KMS-11 (cell line): ENCODE measurements around the gene GABRA5.

ENCODE experiments used
- H2AFZ ChIP-seq: fragments of 200-600 bp; sonication (generic); 2 replicates; pipeline ENCODE4 v1.6.1; 2016; ENCODE audit warnings: antibody characterized with exemption, mixed run types, low read depth
- H3K27ac ChIP-seq: fragments of 200-600 bp; sonication (generic); 2 replicates; pipeline ENCODE4 v1.6.1; 2016; ENCODE audit warnings: mild to moderate bottlenecking, mixed run types
- H3K27me3 ChIP-seq: fragments of 200-600 bp; sonication (generic); 2 replicates; pipeline ENCODE4 v1.6.1; 2017; ENCODE audit warnings: mild to moderate bottlenecking, low read depth, mixed run types, moderate library complexity; ENCODE audit not compliant: insufficient read depth
- H3K36me3 ChIP-seq: fragments of 200-600 bp; sonication (generic); 2 replicates; pipeline ENCODE4 v1.6.1; 2017; ENCODE audit warnings: mild to moderate bottlenecking, mixed run types; ENCODE audit not compliant: insufficient read depth
- H3K4me1 ChIP-seq: fragments of 200-600 bp; sonication (generic); 2 replicates; pipeline ENCODE4 v1.6.1; 2016; ENCODE audit warnings: mild to moderate bottlenecking, low read depth, mixed run types; ENCODE audit not compliant: poor library complexity, severe bottlenecking
- H3K4me2 ChIP-seq: fragments of 200-600 bp; sonication (generic); 2 replicates; pipeline ENCODE4 v1.7.0; 2016; ENCODE audit warnings: mild to moderate bottlenecking, mixed run types
- H3K4me3 ChIP-seq: fragments of 200-600 bp; sonication (generic); IDR thresholded peaks from 2 replicates; pipeline ENCODE4 v1.6.1; 2017; ENCODE audit warnings: low read depth, low read length, mixed read lengths; ENCODE audit not compliant: insufficient read depth
- H3K79me2 ChIP-seq: fragments of 200-600 bp; sonication (generic); 2 replicates; pipeline ENCODE4 v1.6.1; 2016; ENCODE audit warnings: low read depth, mixed run types; ENCODE audit not compliant: insufficient read depth
- H3K9ac ChIP-seq: fragments of 200-600 bp; sonication (generic); 2 replicates; pipeline ENCODE4 v1.6.1; 2016; ENCODE audit warnings: mild to moderate bottlenecking, mixed run types
- H4K20me1 ChIP-seq: fragments of 200-600 bp; sonication (generic); 2 replicates; pipeline ENCODE4 v1.6.1; 2016; ENCODE audit warnings: mild to moderate bottlenecking, mixed run types; ENCODE audit not compliant: insufficient read depth
- CTCF ChIP-seq: fragments of 200-600 bp; sonication (generic); conservative IDR thresholded peaks from 2 replicates; pipeline ENCODE4 v1.6.1; 2017; ENCODE audit warnings: low read depth, mild to moderate bottlenecking, antibody characterized with exemption, low read length, moderate library complexity, mixed read lengths

The GABRA5 gene

GRCh38 chr15:26877831-26878230, 11.0 kb downstream of the GABRA5 start:
- no peak overlapping the region for H3K4me3 ChIP-seq
- no peak for TF ChIP-seq CTCF
- no peak overlapping the region for H3K9ac ChIP-seq
- H3K27me3 ChIP-seq = no peaks in the 10 kb centered on the region
- no peaks in the 10 kb centered on the region for H3K4me1 ChIP-seq
- no peak overlapping the region for H2AFZ ChIP-seq
- H3K27ac ChIP-seq = no peak overlapping the region
- H3K79me2 ChIP-seq = no peaks in the 10 kb centered on the region
- no peaks in the 10 kb centered on the region for H3K36me3 ChIP-seq
- H4K20me1 ChIP-seq = no peaks in the 10 kb centered on the region
- no peak overlapping the region for H3K4me2 ChIP-seq

GRCh38 chr15:26879706-26880105, 12.8 kb downstream of the GABRA5 start:
- H3K4me1 ChIP-seq = no peaks in the 10 kb centered on the region
- H3K36me3 ChIP-seq = no peaks in the 10 kb centered on the region
- H3K79me2 ChIP-seq = no peaks in the 10 kb centered on the region
- H3K4me2 ChIP-seq = no peak overlapping the region
- H4K20me1 ChIP-seq = no peaks in the 10 kb centered on the region
- H3K27me3 ChIP-seq = no peaks in the 10 kb centered on the region
- H3K4me3 ChIP-seq = no peak overlapping the region
- no peak overlapping the region for H3K9ac ChIP-seq
- H3K27ac ChIP-seq = no peak overlapping the region
- no peak overlapping the region for H2AFZ ChIP-seq
- TF ChIP-seq CTCF = no peak

- H3K27ac ChIP-seq = no peak overlapping the region
- no peaks in the 10 kb centered on the region for H3K4me1 ChIP-seq
- no peaks in the 10 kb centered on the region for H3K27me3 ChIP-seq
- H3K9ac ChIP-seq = no peak overlapping the region
- no peak overlapping the region for H3K4me2 ChIP-seq
- no peak for TF ChIP-seq CTCF
- no peak overlapping the region for H3K4me3 ChIP-seq
- H2AFZ ChIP-seq = no peak overlapping the region
- no peaks in the 10 kb centered on the region for H4K20me1 ChIP-seq
- H3K79me2 ChIP-seq = no peaks in the 10 kb centered on the region
- no peaks in the 10 kb centered on the region for H3K36me3 ChIP-seq
These were observed 15.2 kb downstream of the GABRA5 start for GRCh38 chr15:26882112-26882511.

- Histone ChIP-seq H3K4me3 (no peak overlapping the region), H3K4me2 (no peak overlapping the region), H3K27me3 (no peaks in the 10 kb centered on the region), H3K79me2 (no peaks in the 10 kb centered on the region), H2AFZ (no peak overlapping the region), H3K27ac (no peak overlapping the region), H3K9ac (no peak overlapping the region), H4K20me1 (no peaks in the 10 kb centered on the region), H3K4me1 (no peaks in the 10 kb centered on the region), H3K36me3 (no peaks in the 10 kb centered on the region)
- TF ChIP-seq CTCF = no peak
These were observed 15.9 kb downstream of the GABRA5 start for GRCh38 chr15:26882616-26883365.
